ENCODE data around the gene DPYSL5. TPM values are rescaled to one million over a fixed set of nuclear protein-coding genes. Genes with fewer than 3 reads are reported as not detected.

The DPYSL5 gene
- total RNA-seq, 4 donors from 2014 or later, result not detected

DNA sequence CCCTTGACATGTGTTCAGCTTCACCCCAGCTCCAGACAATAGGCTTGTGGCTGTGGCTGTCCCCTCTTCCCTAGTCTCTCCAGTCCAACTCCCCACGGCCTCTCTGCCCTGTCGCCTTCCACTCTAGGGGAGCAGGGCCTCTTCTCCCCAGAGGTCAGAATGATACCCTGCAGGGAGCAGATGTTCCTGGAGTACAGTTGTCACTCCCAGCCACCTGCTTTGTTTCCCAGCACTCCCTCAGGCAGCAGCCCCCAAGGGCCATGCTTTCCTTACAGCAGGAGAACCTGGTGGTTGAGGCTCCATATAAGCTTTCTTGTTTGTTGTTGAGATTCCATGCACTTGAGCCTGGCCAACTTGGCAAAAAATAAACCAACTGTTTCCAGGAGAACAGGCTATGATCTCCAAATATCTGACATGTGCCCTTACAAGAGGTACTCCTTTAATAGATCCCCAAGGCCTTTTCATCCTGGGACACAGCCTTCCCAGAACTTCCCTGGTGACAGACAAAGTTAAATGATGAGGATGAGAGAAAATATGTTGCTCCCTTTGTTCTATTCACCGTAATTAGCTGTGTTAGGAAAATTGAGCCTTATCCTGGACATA, 45.1 kb downstream of the DPYSL5 start:
- TF ChIP-seq CTCF (IDR thresholded peaks at IDR 0.05) (no peak), POLR2A (IDR thresholded peaks at IDR 0.05) (no peak)
- WGBS, 2 donors, result 80 to 81% methylated on average over 3 of the region's 3 CpGs
- Histone ChIP-seq H3K27ac (no peak overlapping the region), H3K4me3 (no peak overlapping the region), H3K9me3 (peaks cover 0 to 8% (median 0%) of the 10 kb centered on the region in 4 donors), H3K4me1 (no peaks in the 10 kb centered on the region), H3K36me3 (no peaks in the 10 kb centered on the region), H3K27me3 (no peaks in the 10 kb centered on the region)
- no peak for DNase-seq (ENCODE audit: low spot score in 2 of 2)

DNA sequence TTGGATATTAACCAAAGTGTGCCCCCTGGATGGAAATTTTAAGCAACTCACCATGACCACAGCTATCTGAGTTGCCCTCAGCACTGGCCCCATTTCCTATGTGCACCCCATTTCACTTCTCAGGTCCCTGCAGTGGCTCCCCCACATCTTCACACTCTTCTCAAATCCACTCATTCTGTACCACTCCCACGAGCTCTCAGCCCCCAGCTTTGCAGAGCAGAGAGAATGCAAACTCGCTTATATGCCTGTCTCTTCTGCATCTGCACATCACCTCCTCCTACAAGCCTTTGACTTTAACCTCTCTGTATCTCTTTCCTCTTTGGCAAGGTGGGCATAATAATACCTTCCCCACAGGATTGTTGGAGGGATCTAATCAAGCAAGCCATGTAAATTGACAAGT, 46.2 kb downstream of the DPYSL5 start:
- Histone ChIP-seq H3K27ac (no peak overlapping the region), H3K9me3 (peaks cover 0 to 8% (median 0%) of the 10 kb centered on the region in 4 donors), H3K4me3 (no peak overlapping the region), H3K36me3 (no peaks in the 10 kb centered on the region), H3K4me1 (no peaks in the 10 kb centered on the region), H3K27me3 (no peaks in the 10 kb centered on the region)
- no peak for DNase-seq (ENCODE audit: low spot score in 2 of 2)
- 86 to 93% methylated on average over 2 of the region's 2 CpGs for WGBS, 2 donors
- TF ChIP-seq CTCF (IDR thresholded peaks at IDR 0.05) (no peak), POLR2A (IDR thresholded peaks at IDR 0.05) (no peak), EP300 (IDR thresholded peaks at IDR 0.05) (no peak)

- Histone ChIP-seq H3K9me3 (peaks cover 0 to 8% (median 0%) of the 10 kb centered on the region in 4 donors), H3K4me1 (peaks cover 0 to 16% (median 0%) of the 10 kb centered on the region in 4 donors), H3K27me3 (no peaks in the 10 kb centered on the region), H3K36me3 (no peaks in the 10 kb centered on the region), H3K27ac (no peak overlapping the region), H3K4me3 (no peak overlapping the region)
- TF ChIP-seq POLR2A (IDR thresholded peaks at IDR 0.05) (no peak), EP300 (IDR thresholded peaks at IDR 0.05) (no peak), CTCF (IDR thresholded peaks at IDR 0.05) (no peak)
- WGBS, 2 donors, result 65 to 75% methylated on average over 3 of the region's 3 CpGs
- no peak for DNase-seq (ENCODE audit: low spot score in 2 of 2)
Measured at GRCh38 chr2:26897807-26898479, 50.0 kb downstream of the DPYSL5 start.

DNA sequence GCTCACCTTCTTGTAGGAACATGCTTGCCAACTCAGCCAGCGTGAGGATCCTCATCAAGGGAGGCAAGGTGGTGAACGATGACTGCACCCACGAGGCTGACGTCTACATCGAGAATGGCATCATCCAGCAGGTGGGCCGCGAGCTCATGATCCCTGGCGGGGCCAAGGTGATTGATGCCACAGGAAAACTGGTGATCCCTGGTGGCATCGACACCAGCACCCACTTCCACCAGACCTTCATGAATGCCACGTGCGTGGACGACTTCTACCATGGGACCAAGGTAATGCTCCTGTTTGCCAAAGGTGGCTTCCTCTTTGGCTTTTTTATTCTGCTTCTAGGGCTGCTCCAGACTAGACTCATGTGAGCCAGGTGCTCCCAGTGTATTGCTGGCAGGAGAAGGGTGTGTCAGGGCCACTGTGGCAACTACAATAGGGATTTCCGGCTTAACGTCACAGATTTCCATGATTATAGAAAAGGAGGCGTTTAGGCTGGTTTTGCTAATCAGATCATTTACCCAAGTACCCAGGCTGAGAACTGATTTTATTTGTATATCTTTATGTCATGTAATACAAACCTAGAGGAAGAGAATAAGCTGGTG, 50.6 kb downstream of the DPYSL5 start:
- Histone ChIP-seq H3K4me3 (no peak overlapping the region), H3K27ac (no peak overlapping the region), H3K9me3 (peaks cover 0 to 8% (median 0%) of the 10 kb centered on the region in 4 donors), H3K4me1 (peaks cover 0 to 16% (median 0%) of the 10 kb centered on the region in 4 donors), H3K27me3 (no peaks in the 10 kb centered on the region), H3K36me3 (no peaks in the 10 kb centered on the region)
- WGBS, 2 donors, result 94% methylated on average over 8 to 15 of the region's 15 CpGs
- no peak for DNase-seq (ENCODE audit: low spot score in 2 of 2)
- TF ChIP-seq CTCF (IDR thresholded peaks at IDR 0.05) (no peak), EP300 (IDR thresholded peaks at IDR 0.05) (no peak), POLR2A (IDR thresholded peaks at IDR 0.05) (no peak)

Measured in tibial nerve (tissue), 4 donors.